ENCODE data around the gene ZFAND3. TPM values are rescaled to one million over a fixed set of nuclear protein-coding genes. Genes with fewer than 3 reads are reported as not detected.

Gene ZFAND3
- total and polyA plus RNA-seq, 8 donors, result 19.8 to 164 (median 37.3) TPM

DNA sequence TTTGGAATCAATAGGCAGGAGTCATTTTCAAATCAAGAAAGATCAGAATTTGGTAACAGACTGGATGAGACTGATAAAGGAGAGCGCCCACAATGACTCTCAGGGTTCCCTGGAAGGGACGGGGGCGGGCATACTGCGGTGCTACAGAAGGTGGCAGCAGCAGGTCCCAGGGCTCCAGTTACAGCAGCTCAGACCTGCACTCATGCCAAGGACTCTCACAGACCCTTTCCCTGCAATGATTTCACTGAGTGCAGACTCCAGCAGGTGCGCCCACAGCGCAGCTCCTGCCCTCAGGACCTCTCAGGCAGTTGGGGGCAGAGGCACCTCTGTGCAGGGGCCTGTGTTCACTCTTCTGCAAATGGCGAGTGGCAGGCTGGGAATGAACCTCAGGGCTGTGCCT, 359.8 kb downstream of the ZFAND3 start:
- Histone ChIP-seq H3K4me1 (peaks cover 0 to 13% (median 3%) of the 10 kb centered on the region in 4 donors), H3K9me3 (no peaks in the 10 kb centered on the region), H3K27ac (no peak overlapping the region), H3K4me3 (no peak overlapping the region), H3K36me3 (peaks cover 0 to 17% (median 10%) of the 10 kb centered on the region in 4 donors), H3K27me3 (no peaks in the 10 kb centered on the region)
- TF ChIP-seq EP300 (IDR thresholded peaks at IDR 0.05) (no peak), POLR2A (IDR thresholded peaks at IDR 0.05) (no peak), POLR2AphosphoS5 (IDR thresholded peaks at IDR 0.05) (no peak)
- TF ChIP-seq, protein P1, sequence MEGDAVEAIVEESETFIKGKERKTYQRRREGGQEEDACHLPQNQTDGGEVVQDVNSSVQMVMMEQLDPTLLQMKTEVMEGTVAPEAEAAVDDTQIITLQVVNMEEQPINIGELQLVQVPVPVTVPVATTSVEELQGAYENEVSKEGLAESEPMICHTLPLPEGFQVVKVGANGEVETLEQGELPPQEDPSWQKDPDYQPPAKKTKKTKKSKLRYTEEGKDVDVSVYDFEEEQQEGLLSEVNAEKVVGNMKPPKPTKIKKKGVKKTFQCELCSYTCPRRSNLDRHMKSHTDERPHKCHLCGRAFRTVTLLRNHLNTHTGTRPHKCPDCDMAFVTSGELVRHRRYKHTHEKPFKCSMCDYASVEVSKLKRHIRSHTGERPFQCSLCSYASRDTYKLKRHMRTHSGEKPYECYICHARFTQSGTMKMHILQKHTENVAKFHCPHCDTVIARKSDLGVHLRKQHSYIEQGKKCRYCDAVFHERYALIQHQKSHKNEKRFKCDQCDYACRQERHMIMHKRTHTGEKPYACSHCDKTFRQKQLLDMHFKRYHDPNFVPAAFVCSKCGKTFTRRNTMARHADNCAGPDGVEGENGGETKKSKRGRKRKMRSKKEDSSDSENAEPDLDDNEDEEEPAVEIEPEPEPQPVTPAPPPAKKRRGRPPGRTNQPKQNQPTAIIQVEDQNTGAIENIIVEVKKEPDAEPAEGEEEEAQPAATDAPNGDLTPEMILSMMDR (IDR thresholded peaks at IDR 0.05), result no peak
- intact Hi-C loops (cut with DNase I; ENCODE audit: low total_unique reads), result no loop called here
- DNase-seq, result peak in 1 of 2 donors; percentile 15
- 93 to 100% (median 97%) methylated on average over 5 to 7 of the region's 7 CpGs for WGBS, 5 donors

DNA sequence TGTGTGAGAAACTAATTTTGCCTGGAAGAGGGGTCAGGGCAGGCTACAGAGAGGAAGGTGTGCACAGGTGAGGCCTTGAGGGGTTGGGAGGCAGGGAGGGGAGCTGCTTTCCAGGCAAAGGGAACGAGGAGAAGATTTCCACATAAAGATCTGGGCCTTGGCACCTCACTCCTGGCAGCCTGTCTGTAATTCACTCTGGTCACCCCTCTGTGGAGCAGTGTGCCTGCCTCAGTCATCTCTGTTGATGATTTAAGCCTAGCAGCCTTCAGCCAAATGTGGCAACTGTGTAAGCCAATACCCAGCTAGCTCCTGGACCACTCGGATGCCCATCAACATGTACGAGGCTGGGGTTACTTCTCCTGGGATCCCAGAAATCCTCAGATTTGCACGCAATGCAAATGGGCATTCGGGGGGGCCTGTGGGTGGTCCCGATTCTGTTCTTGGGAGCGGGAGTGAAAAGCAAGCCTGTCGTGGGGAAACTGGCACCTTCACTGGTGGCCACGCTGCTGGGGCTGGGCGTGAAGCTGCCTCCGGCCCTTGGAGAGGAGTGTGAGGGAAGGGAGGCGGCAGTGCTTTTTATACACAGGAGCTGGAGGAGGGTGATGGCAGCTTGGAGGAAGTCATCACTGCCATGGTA, 360.4 kb downstream of the ZFAND3 start:
- H3K27me3 ChIP-seq, result no peaks in the 10 kb centered on the region
- no peaks in the 10 kb centered on the region for H3K9me3 ChIP-seq
- peaks cover 0 to 11% (median 5%) of the 10 kb centered on the region in 4 donors for H3K36me3 ChIP-seq
- H3K4me3 ChIP-seq, result no peak overlapping the region
- H3K27ac ChIP-seq, result no peak overlapping the region
- intact Hi-C loops (cut with DNase I; ENCODE audit: low total_unique reads), result no loop called here
- DNase-seq, result peak in 1 of 2 donors; percentile 21
- peaks cover 0 to 13% (median 3%) of the 10 kb centered on the region in 4 donors for H3K4me1 ChIP-seq
- TF ChIP-seq EP300 (IDR thresholded peaks at IDR 0.05) (no peak), POLR2A (IDR thresholded peaks at IDR 0.05) (no peak), POLR2AphosphoS5 (IDR thresholded peaks at IDR 0.05) (no peak)
- TF ChIP-seq, protein P1 (IDR thresholded peaks at IDR 0.05), result no peak
- 86 to 90% (median 87%) methylated on average over 9 to 12 of the region's 12 CpGs for WGBS, 5 donors

DNA sequence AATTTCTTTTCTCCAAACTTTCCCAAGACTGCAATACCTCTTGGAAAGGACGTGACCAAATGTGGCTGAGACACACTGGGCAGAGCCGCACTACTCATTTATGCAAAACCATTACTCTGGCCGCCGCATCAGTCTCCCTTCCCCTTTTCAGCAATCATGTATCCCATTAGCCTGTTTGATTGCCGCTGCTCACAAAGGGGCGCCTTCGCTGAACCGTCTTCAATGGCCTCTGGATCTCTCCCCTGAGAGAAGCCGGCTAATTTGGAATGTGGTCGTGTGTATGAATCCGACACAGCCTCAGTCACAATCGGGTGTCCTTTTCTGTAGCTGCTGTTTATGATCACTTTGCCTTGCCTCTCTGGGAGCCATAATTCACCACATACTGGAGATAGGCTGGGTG, 361.1 kb downstream of the ZFAND3 start:
- H3K4me1 ChIP-seq, result peaks cover 0 to 13% (median 3%) of the 10 kb centered on the region in 4 donors
- TF ChIP-seq, protein P1 (IDR thresholded peaks at IDR 0.05), result no peak
- TF ChIP-seq POLR2A (IDR thresholded peaks at IDR 0.05) (no peak), POLR2AphosphoS5 (IDR thresholded peaks at IDR 0.05) (no peak), EP300 (IDR thresholded peaks at IDR 0.05) (no peak)
- peaks cover 0 to 9% (median 2%) of the 10 kb centered on the region in 4 donors for H3K36me3 ChIP-seq
- intact Hi-C loops (cut with DNase I; ENCODE audit: low total_unique reads), result no loop called here
- H3K9me3 ChIP-seq, result no peaks in the 10 kb centered on the region
- peak; percentile 1 to 11 for DNase-seq
- no peak overlapping the region for H3K27ac ChIP-seq
- H3K4me3 ChIP-seq, result no peak overlapping the region
- 89 to 93% (median 92%) methylated on average over 12 of the region's 12 CpGs for WGBS, 5 donors
- H3K27me3 ChIP-seq, result no peaks in the 10 kb centered on the region

DNA sequence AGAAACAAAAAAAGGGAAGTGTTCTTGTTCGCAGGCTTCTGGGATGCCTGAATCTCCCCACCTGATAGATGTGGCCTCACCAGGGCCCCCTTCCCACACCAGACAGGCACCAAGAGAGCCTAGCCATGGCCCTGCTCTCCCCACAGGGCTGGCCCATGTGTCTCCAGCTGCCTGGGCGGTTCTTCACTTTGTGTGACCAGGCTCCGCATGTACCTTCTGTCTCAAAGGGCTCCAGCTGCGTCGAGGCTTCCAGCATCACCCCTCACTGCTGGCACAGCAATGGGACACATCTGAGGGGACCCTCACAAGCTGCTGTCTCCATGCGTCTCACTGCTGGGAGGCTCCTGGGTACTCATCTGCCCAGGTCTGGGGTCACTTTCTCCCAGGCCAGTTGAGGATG, 362.9 kb downstream of the ZFAND3 start:
- Histone ChIP-seq H3K4me1 (peaks cover 0 to 4% (median 0%) of the 10 kb centered on the region in 4 donors), H3K36me3 (peaks cover 0 to 6% (median 2%) of the 10 kb centered on the region in 4 donors), H3K9me3 (no peaks in the 10 kb centered on the region), H3K27me3 (no peaks in the 10 kb centered on the region), H3K4me3 (no peak overlapping the region), H3K27ac (no peak overlapping the region)
- WGBS, 5 donors, result 86 to 95% (median 92%) methylated on average over 4 to 6 of the region's 6 CpGs
- TF ChIP-seq POLR2AphosphoS5 (IDR thresholded peaks at IDR 0.05), result no peak
- TF ChIP-seq, protein P1 (IDR thresholded peaks at IDR 0.05), result no peak
- no peak for TF ChIP-seq POLR2A (IDR thresholded peaks at IDR 0.05)
- TF ChIP-seq EP300 (IDR thresholded peaks at IDR 0.05), result no peak
- intact Hi-C loops (cut with DNase I; ENCODE audit: low total_unique reads), result no loop called here
- DNase-seq, result peak in 1 of 2 donors; percentile 20

Data from stomach (tissue), 9 donors.